HAP-1 (cell line): ENCODE data around the gene GDPGP1.

Source experiments
- DNase-seq, 2 experiments: peaks; one replicate each; pipeline ENCODE4 v3.0.0-alpha.2; 2016 to 2020; ENCODE audit warnings: low spot score in 2 of 2
- H3K27me3 ChIP-seq: fragments of 250-450 bp; sonication (Bioruptor Pico); 2 replicates; pipeline ENCODE4 v1.5.1; 2020; ENCODE audit warnings: low read depth, mild to moderate bottlenecking, moderate library complexity
- H3K36me3 ChIP-seq: fragments of 250-450 bp; sonication (Bioruptor Pico); replicated peaks from 2 replicates; pipeline ENCODE4 v1.5.1; 2020; ENCODE audit warnings: mild to moderate bottlenecking
- H3K4me1 ChIP-seq: fragments of 250-450 bp; sonication (Bioruptor Pico); 2 replicates; pipeline ENCODE4 v1.5.1; 2020; ENCODE audit warnings: mild to moderate bottlenecking
- H3K4me3 ChIP-seq: fragments of 250-450 bp; sonication (Bioruptor Pico); 2 replicates; pipeline ENCODE4 v1.5.1; 2020; ENCODE audit warnings: mild to moderate bottlenecking, moderate library complexity
- H3K9me3 ChIP-seq: fragments of 250-450 bp; sonication (Bioruptor Pico); 2 replicates; pipeline ENCODE4 v1.5.1; 2020; ENCODE audit warnings: mild to moderate bottlenecking, moderate library complexity
- in situ Hi-C: fragments of 300-500 bp; cut with MboI; formaldehyde crosslinking; loops from 3 replicates; pipeline ENCODE4 v1.14.3; 2020; ENCODE audit warnings: low sequenced_read_pairs, inconsistent platforms, mixed read lengths

Gene GDPGP1

DNA sequence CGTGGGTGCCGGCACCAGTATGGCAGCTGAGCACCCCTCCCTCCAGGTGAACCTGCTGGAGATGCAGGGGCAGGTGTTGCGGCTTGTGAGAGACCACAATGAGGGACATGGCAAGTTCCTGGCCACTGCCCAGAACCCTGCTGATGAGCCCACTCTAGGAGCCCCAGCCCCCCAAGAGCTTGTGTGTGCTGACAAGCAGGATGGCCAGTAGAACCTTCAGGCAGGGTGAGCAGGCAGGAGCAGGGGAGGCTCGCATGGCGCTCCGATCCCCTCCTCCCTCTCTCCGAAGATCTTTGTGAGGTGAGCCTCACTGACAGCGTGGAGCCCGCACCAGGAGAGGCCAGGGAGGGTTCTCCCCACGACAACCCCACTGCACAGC lies 61.2 kb downstream of the GDPGP1 start:
- in situ Hi-C loops: no loop called here
- Histone ChIP-seq H3K27me3 (0 out of 2 replicates have a peak, but pooled peaks cover 2% of the 10 kb centered on the region), H3K36me3 (no peaks in the 10 kb centered on the region), H3K9me3 (no peaks in the 10 kb centered on the region), H3K4me1 (no peaks in the 10 kb centered on the region), H3K4me3 (no peak overlapping the region)
- DNase-seq: no peak
